ENCODE data around the gene FBXO2. TPM values are rescaled to one million over a fixed set of nuclear protein-coding genes. Genes with fewer than 3 reads are reported as not detected.

FBXO2 gene
- total RNA-seq, 1 experiment from 2014 or later, result not detected

GRCh38 chr1:11653101-11653860, 948 bp downstream of the FBXO2 start:
- Histone ChIP-seq H3K9me3 (replicated peaks) (no peaks in the 10 kb centered on the region), H3K27ac (no peak overlapping the region), H3K4me1 (replicated peaks) (peaks cover 8% of the 10 kb centered on the region), H3K4me3 (no peak overlapping the region), H3K36me3 (no peaks in the 10 kb centered on the region), H3K27me3 (replicated peaks) (peaks cover 38% of the 10 kb centered on the region)
- DNase-seq (ENCODE audit: low read depth in 1 of 2, low spot score in 2 of 2), result no peak

- H3K4me3 ChIP-seq, result no peak overlapping the region
- DNase-seq (ENCODE audit: low read depth in 1 of 2, low spot score in 2 of 2), result no peak
- no peaks in the 10 kb centered on the region for H3K36me3 ChIP-seq
- H3K9me3 ChIP-seq (replicated peaks), result no peaks in the 10 kb centered on the region
- peaks cover 39% of the 10 kb centered on the region for H3K27me3 ChIP-seq (replicated peaks)
- peaks cover 8% of the 10 kb centered on the region for H3K4me1 ChIP-seq (replicated peaks)
- H3K27ac ChIP-seq, result no peak overlapping the region
Observed at GRCh38 chr1:11652203-11652780, 1.9 kb downstream of the FBXO2 start.

- Histone ChIP-seq H3K4me3 (no peak overlapping the region), H3K36me3 (no peaks in the 10 kb centered on the region), H3K27me3 (replicated peaks) (peaks cover 39% of the 10 kb centered on the region), H3K4me1 (replicated peaks) (peaks cover 8% of the 10 kb centered on the region), H3K9me3 (replicated peaks) (no peaks in the 10 kb centered on the region), H3K27ac (no peak overlapping the region)
- DNase-seq (ENCODE audit: low read depth in 1 of 2, low spot score in 2 of 2), result no peak
Observed at GRCh38 chr1:11651017-11651416, 3.2 kb downstream of the FBXO2 start.

- no peaks in the 10 kb centered on the region for H3K36me3 ChIP-seq
- peaks cover 39% of the 10 kb centered on the region for H3K27me3 ChIP-seq (replicated peaks)
- DNase-seq (ENCODE audit: low read depth in 1 of 2, low spot score in 2 of 2), result peak in 1 of 2 experiments; percentile 33
- no peak overlapping the region for H3K27ac ChIP-seq
- peaks cover 8% of the 10 kb centered on the region for H3K4me1 ChIP-seq (replicated peaks)
- H3K4me3 ChIP-seq, result no peak overlapping the region
- no peaks in the 10 kb centered on the region for H3K9me3 ChIP-seq (replicated peaks)
Observed at GRCh38 chr1:11650331-11650991, 3.8 kb downstream of the FBXO2 start.

- Histone ChIP-seq H3K9me3 (replicated peaks) (no peaks in the 10 kb centered on the region), H3K27ac (no peak overlapping the region), H3K4me3 (no peak overlapping the region), H3K4me1 (replicated peaks) (peaks cover 8% of the 10 kb centered on the region), H3K36me3 (no peaks in the 10 kb centered on the region), H3K27me3 (replicated peaks) (peaks cover 36% of the 10 kb centered on the region)
- no peak for DNase-seq (ENCODE audit: low read depth in 1 of 2, low spot score in 2 of 2)
Observed at GRCh38 chr1:11649624-11650330, 4.5 kb downstream of the FBXO2 start.

- DNase-seq (ENCODE audit: low read depth in 1 of 2, low spot score in 2 of 2), result no peak
- Histone ChIP-seq H3K4me1 (replicated peaks) (peaks cover 8% of the 10 kb centered on the region), H3K27me3 (replicated peaks) (peaks cover 33% of the 10 kb centered on the region), H3K27ac (no peak overlapping the region), H3K4me3 (no peak overlapping the region), H3K9me3 (replicated peaks) (no peaks in the 10 kb centered on the region), H3K36me3 (no peaks in the 10 kb centered on the region)
Observed at GRCh38 chr1:11649237-11649623, 5.0 kb downstream of the FBXO2 start.

- H3K9me3 ChIP-seq (replicated peaks), result no peaks in the 10 kb centered on the region
- H3K4me3 ChIP-seq, result no peak overlapping the region
- no peak for DNase-seq (ENCODE audit: low read depth in 1 of 2, low spot score in 2 of 2)
- H3K27ac ChIP-seq, result no peak overlapping the region
- H3K27me3 ChIP-seq (replicated peaks), result peaks cover 31% of the 10 kb centered on the region
- H3K4me1 ChIP-seq (replicated peaks), result peaks cover 8% of the 10 kb centered on the region
- no peaks in the 10 kb centered on the region for H3K36me3 ChIP-seq
Observed at GRCh38 chr1:11648732-11649158, 5.5 kb downstream of the FBXO2 start.

- DNase-seq (ENCODE audit: low read depth in 1 of 2, low spot score in 2 of 2), result no peak
- Histone ChIP-seq H3K4me3 (no peak overlapping the region), H3K27ac (no peak overlapping the region), H3K9me3 (replicated peaks) (no peaks in the 10 kb centered on the region), H3K36me3 (no peaks in the 10 kb centered on the region), H3K4me1 (replicated peaks) (peaks cover 8% of the 10 kb centered on the region), H3K27me3 (replicated peaks) (peaks cover 31% of the 10 kb centered on the region)
Observed at GRCh38 chr1:11648039-11648438, 6.2 kb downstream of the FBXO2 start.

GRCh38 chr1:11647333-11647732, 6.9 kb downstream of the FBXO2 start:
- H3K36me3 ChIP-seq, result no peaks in the 10 kb centered on the region
- H3K9me3 ChIP-seq (replicated peaks), result no peaks in the 10 kb centered on the region
- DNase-seq (ENCODE audit: low read depth in 1 of 2, low spot score in 2 of 2), result no peak
- no peak overlapping the region for H3K4me3 ChIP-seq
- no peak overlapping the region for H3K27ac ChIP-seq
- peaks cover 8% of the 10 kb centered on the region for H3K4me1 ChIP-seq (replicated peaks)
- H3K27me3 ChIP-seq (replicated peaks), result peaks cover 34% of the 10 kb centered on the region

- Histone ChIP-seq H3K4me3 (no peak overlapping the region), H3K4me1 (replicated peaks) (peaks cover 8% of the 10 kb centered on the region), H3K27me3 (replicated peaks) (peaks cover 39% of the 10 kb centered on the region), H3K36me3 (no peaks in the 10 kb centered on the region), H3K9me3 (replicated peaks) (no peaks in the 10 kb centered on the region), H3K27ac (no peak overlapping the region)
- DNase-seq (ENCODE audit: low read depth in 1 of 2, low spot score in 2 of 2), result no peak
Observed at GRCh38 chr1:11646317-11646716, 7.9 kb downstream of the FBXO2 start.

GRCh38 chr1:11645670-11646265, 8.5 kb downstream of the FBXO2 start:
- Histone ChIP-seq H3K4me3 (no peak overlapping the region), H3K27ac (no peak overlapping the region), H3K27me3 (replicated peaks) (peaks cover 35% of the 10 kb centered on the region), H3K4me1 (replicated peaks) (peaks cover 8% of the 10 kb centered on the region), H3K9me3 (replicated peaks) (no peaks in the 10 kb centered on the region), H3K36me3 (no peaks in the 10 kb centered on the region)
- DNase-seq (ENCODE audit: low read depth in 1 of 2, low spot score in 2 of 2), result peak; percentile 35 to 80

GRCh38 chr1:11645270-11645669, 9.0 kb downstream of the FBXO2 start:
- no peak for DNase-seq (ENCODE audit: low read depth in 1 of 2, low spot score in 2 of 2)
- Histone ChIP-seq H3K27ac (no peak overlapping the region), H3K4me1 (replicated peaks) (peaks cover 3% of the 10 kb centered on the region), H3K4me3 (no peak overlapping the region), H3K27me3 (replicated peaks) (peaks cover 33% of the 10 kb centered on the region), H3K36me3 (no peaks in the 10 kb centered on the region), H3K9me3 (replicated peaks) (no peaks in the 10 kb centered on the region)

- no peak overlapping the region for H3K27ac ChIP-seq
- H3K27me3 ChIP-seq (replicated peaks), result peaks cover 28% of the 10 kb centered on the region
- no peaks in the 10 kb centered on the region for H3K36me3 ChIP-seq
- no peak for DNase-seq (ENCODE audit: low read depth in 1 of 2, low spot score in 2 of 2)
- no peak overlapping the region for H3K4me3 ChIP-seq
- H3K9me3 ChIP-seq (replicated peaks), result no peaks in the 10 kb centered on the region
- H3K4me1 ChIP-seq (replicated peaks), result no peaks in the 10 kb centered on the region
Observed at GRCh38 chr1:11643782-11644181, 10.4 kb downstream of the FBXO2 start.

Measured in SJSA1 (cell line).